Left ventricle myocardium inferior (tissue), 1 donor: ENCODE data around the gene ANKRD6. TPM values are rescaled to one million over a fixed set of nuclear protein-coding genes. Genes with fewer than 3 reads are reported as not detected.
A peak's percentile ranks its signal among the peaks of the same experiment; 100 is the strongest.
"Not testable (repeated sequence)": the region's sequence is repeated elsewhere in the genome, so short reads cannot be mapped to it uniquely, and the experiment has no call there.

ENCODE experiments used
- DNase-seq: peaks from one replicate; pipeline ENCODE4 v3.0.0-alpha.2; 2020
- H3K27ac ChIP-seq: fragments of 200-600 bp; replicated peaks from 2 replicates; pipeline ENCODE4 v1.8.0; 2021
- H3K27me3 ChIP-seq: fragments of 200-600 bp; 2 replicates; pipeline ENCODE4 v1.8.0; 2021; ENCODE audit warnings: low read depth
- H3K36me3 ChIP-seq: fragments of 200-600 bp; 2 replicates; pipeline ENCODE4 v1.8.0; 2021
- H3K4me1 ChIP-seq: fragments of 200-600 bp; 2 replicates; pipeline ENCODE4 v1.8.0; 2021
- H3K4me3 ChIP-seq: fragments of 200-600 bp; 2 replicates; pipeline ENCODE4 v1.8.0; 2021; ENCODE audit warnings: mild to moderate bottlenecking, moderate library complexity
- H3K9me3 ChIP-seq: fragments of 200-600 bp; replicated peaks from 2 replicates; pipeline ENCODE4 v1.8.0; 2021
- intact Hi-C: fragments of 100-400 bp; cut with micrococcal nuclease; formaldehyde crosslinking; loops from one replicate; pipeline ENCODE4 v1.11.0; 2022
- total RNA-seq: library from RNA; stranded (reverse); fragmentation: NEBNext Ultra II Directional; extraction: Animal tissue kit (Norgen Biotek cat#: 25700); gene quantifications from one replicate; pipeline ENCODE4 v1.2.1, GENCODE V29; 2021
- TF ChIP-seq, protein P1 (sequence below): fragments of 200-600 bp; IDR thresholded peaks from 2 replicates; pipeline ENCODE4 v1.8.0; 2021; ENCODE audit warnings: antibody characterized with exemption, mild to moderate bottlenecking, borderline replicate concordance
- donor health status: DM: no; HTN: yes; CAD: no; lungs with severe emphysema.

ANKRD6 gene
- total RNA-seq, 1 donor from 2014 or later, result 11.1 TPM

DNA sequence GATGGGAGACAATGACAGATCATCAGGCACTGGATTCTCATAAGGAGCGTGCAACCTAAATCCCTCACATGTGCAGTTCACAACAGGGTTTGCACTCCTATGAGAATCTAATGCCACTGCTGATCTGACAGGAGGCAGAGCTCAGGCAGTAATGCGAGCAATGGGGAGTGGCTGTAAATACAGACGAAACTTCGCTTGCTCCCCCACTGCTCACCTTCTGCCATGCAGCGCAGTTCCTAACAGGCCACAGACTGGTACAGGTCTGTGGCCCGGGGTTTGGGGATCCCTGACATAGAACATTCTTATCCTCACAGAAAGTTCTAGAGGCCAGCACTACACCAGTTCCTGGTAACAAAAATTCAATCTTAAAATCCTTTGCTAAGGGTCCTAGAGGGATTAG lies 44.1 kb upstream of the ANKRD6 start:
- Histone ChIP-seq H3K9me3 (peaks cover 7% of the 10 kb centered on the region), H3K4me3 (no peak overlapping the region), H3K27ac (no peak overlapping the region), H3K36me3 (no peaks in the 10 kb centered on the region), H3K4me1 (peaks cover 30% of the 10 kb centered on the region), H3K27me3 (no peaks in the 10 kb centered on the region)
- no peak for DNase-seq
- intact Hi-C loops, result no loop called here
- TF ChIP-seq, protein P1, sequence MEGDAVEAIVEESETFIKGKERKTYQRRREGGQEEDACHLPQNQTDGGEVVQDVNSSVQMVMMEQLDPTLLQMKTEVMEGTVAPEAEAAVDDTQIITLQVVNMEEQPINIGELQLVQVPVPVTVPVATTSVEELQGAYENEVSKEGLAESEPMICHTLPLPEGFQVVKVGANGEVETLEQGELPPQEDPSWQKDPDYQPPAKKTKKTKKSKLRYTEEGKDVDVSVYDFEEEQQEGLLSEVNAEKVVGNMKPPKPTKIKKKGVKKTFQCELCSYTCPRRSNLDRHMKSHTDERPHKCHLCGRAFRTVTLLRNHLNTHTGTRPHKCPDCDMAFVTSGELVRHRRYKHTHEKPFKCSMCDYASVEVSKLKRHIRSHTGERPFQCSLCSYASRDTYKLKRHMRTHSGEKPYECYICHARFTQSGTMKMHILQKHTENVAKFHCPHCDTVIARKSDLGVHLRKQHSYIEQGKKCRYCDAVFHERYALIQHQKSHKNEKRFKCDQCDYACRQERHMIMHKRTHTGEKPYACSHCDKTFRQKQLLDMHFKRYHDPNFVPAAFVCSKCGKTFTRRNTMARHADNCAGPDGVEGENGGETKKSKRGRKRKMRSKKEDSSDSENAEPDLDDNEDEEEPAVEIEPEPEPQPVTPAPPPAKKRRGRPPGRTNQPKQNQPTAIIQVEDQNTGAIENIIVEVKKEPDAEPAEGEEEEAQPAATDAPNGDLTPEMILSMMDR, result no peak

DNA sequence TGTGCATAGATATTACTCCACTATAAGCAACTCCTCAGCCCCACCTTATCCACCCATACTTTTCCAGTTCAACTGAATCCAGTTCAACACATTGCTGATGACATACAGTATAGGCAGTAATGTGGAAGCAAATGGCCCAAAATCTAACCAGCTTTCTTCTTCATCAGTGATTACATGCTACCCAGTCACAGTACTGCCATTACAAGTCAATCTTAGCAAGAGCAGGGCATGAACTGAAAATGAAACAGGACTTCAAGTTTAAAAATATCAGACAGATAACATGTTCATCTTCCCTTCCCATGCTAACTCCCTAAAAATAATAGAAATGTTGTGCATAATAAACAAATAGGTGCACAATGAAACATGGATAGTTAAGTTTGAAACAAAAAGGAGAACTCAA lies 40.1 kb upstream of the ANKRD6 start:
- TF ChIP-seq, protein P1, result no peak
- peaks cover 10% of the 10 kb centered on the region for H3K9me3 ChIP-seq
- intact Hi-C loops, result no loop called here
- no peaks in the 10 kb centered on the region for H3K27me3 ChIP-seq
- no peak overlapping the region for H3K27ac ChIP-seq
- H3K4me1 ChIP-seq, result peaks cover 14% of the 10 kb centered on the region
- no peak overlapping the region for H3K4me3 ChIP-seq
- DNase-seq, result no peak
- no peaks in the 10 kb centered on the region for H3K36me3 ChIP-seq

DNA sequence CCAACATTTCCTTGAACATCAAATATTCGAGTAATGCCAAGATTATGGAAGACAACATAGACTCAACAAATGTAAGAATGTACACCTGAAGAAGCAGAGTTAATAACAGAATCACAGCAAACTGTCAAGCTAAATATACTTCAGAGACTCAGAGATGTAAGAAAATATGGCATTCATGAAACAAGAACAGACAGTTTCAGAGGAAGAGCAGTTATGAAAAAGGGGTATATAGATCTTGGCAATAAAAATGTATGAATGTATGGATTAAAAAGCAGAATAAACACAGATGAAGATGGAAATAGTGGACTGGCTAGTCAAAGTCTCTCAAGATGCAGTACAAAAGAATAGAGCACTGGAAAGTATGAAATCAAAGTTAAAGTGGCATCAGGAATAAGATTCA lies 39.3 kb upstream of the ANKRD6 start:
- Histone ChIP-seq H3K4me3 (no peak overlapping the region), H3K27me3 (no peaks in the 10 kb centered on the region), H3K9me3 (peaks cover 10% of the 10 kb centered on the region), H3K4me1 (peaks cover 19% of the 10 kb centered on the region), H3K36me3 (no peaks in the 10 kb centered on the region), H3K27ac (no peak overlapping the region)
- TF ChIP-seq, protein P1, result no peak
- intact Hi-C loops, result no loop called here
- no peak for DNase-seq

DNA sequence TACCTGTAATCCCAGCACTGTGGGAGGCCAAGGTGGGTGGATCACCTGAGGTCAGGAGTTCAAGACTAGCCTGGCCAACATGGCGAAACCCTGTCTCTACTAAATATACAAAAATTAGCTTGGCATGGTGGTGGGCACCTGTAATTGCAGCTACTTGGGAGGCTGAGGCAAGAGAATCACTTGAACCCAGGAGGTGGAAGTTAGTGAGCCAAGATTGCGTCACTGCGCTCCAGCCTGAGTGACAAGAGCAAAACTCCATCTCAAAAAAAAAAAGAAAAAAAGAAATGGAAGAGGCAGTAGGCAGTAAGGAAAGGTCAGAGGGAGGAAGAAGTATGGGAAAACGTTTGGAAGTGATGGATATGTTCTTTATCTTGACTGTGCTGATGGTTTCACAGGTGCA lies 35.1 kb upstream of the ANKRD6 start:
- DNase-seq, H3K27ac ChIP-seq, H3K4me3 ChIP-seq, H3K36me3 ChIP-seq, intact Hi-C loops, H3K9me3 ChIP-seq, H3K27me3 ChIP-seq: not testable (repeated sequence)
- peaks cover 42% of the 10 kb centered on the region for H3K4me1 ChIP-seq

DNA sequence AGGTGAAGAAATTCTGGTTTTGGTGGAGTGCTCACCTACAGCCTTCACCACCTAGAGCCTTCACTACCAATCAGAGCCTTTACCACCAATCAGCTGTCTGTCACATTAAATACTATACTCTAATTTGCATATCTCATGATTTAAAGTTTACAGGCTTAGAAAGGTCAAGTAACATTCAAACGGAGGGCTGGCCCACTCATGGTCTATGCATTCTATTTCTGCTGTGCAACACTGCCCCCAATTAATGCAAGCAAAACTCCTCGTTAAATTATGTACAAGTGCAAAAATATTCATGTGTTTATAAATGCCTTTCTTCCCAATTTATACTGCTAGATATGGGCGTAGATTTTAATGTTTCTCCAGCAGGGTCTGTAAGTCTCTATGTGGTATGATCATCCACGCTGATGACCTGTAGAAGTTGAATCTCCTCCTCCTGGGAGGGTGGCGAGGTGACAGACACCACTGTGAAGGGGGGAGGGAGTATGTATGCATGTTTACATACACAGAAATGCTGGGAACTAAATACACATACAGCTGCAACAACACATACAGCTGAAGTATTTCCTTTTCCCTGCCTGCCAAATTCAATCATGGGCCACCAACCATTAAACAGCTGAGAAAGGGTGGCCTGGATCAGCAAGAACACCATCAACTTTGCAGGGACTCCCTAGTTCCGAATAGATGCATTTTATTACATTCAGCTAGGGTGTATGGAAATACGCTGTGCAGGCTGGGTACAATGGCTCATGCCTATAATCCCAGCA lies 34.0 kb upstream of the ANKRD6 start:
- intact Hi-C loops, result no loop called here
- Histone ChIP-seq H3K9me3 (peaks cover 1% of the 10 kb centered on the region), H3K27ac (no peak overlapping the region), H3K36me3 (no peaks in the 10 kb centered on the region), H3K4me3 (no peak overlapping the region), H3K27me3 (no peaks in the 10 kb centered on the region), H3K4me1 (peaks cover 43% of the 10 kb centered on the region)
- TF ChIP-seq, protein P1, result no peak
- DNase-seq, result no peak

DNA sequence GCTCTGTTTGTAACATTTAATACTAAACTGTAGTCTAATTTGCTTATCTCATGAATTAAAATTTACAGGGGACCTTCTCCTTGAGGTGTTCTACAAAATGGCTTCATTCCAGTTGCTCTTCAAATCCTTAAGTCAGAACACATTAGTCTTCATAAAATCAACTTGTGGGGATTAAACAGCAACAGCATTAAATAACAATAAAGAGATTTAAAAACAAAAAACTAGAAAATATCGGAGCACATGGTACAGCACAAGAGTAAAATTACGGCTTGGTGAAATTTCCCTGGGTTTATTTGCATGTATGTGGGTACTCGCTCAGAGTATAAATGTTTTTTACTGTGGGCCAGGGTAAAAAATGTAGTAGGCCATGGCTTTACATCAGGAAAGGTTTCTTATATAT lies 32.9 kb upstream of the ANKRD6 start:
- Histone ChIP-seq H3K4me1 (peaks cover 50% of the 10 kb centered on the region), H3K9me3 (no peaks in the 10 kb centered on the region), H3K27ac (peak overlapping the region; percentile 18), H3K4me3 (no peak overlapping the region), H3K36me3 (no peaks in the 10 kb centered on the region), H3K27me3 (no peaks in the 10 kb centered on the region)
- DNase-seq, result no peak
- intact Hi-C loops, result no loop called here
- TF ChIP-seq, protein P1, result no peak
